Vagina (tissue), 2 donors: Measurements from ENCODE around the gene C2orf76.

Experiments
- CTCF ChIP-seq, 3 experiments: fragments of 450-650 bp in 2 of 3; fragments of 200-600 bp in 1 of 3; sonication (generic) in 1 of 3; IDR thresholded peaks; one replicate each; pipeline ENCODE4 v1.5.1; 2017 to 2019; ENCODE audit warnings: antibody characterized with exemption in 3 of 3, mild to moderate bottlenecking in 2 of 3, moderate library complexity in 2 of 3
- POLR2A ChIP-seq, 2 donors: fragments of 450-650 bp; IDR thresholded peaks; one replicate each; pipeline ENCODE4 v1.6.1; 2017; ENCODE audit warnings: antibody characterized with exemption in 2 of 2, mild to moderate bottlenecking in 2 of 2, moderate library complexity in 2 of 2
- POLR2AphosphoS5 ChIP-seq, 2 donors: sonication (generic); formaldehyde crosslinking; IDR thresholded peaks; one replicate each; pipeline ENCODE4 v1.9.0; 2017; ENCODE audit warnings: antibody characterized with exemption in 2 of 2, mild to moderate bottlenecking in 2 of 2, low read depth in 1 of 2; ENCODE audit not compliant: insufficient read depth in 1 of 2

DNA sequence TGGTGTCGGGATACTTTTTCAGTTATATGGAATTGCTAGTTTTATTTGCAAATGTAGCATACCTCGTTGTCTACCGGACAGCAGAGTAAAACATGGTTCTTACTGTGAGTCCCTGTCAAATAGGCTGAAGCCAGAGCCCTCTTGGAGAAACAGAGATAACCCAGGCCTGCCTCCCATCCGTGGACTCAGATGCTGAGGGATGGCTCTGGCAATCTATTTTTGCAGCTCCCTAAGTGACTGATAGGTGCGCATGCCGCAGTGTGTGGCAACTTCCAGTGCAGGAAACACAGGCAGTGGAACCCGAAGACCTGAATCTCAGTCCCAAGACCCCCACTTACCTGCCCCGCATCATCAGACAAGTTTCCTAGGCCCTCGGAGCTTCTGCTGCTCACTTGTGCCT is 109.4 kb downstream of the C2orf76 start:
- TF ChIP-seq CTCF (IDR thresholded peaks at IDR 0.05), result no peak
- TF ChIP-seq POLR2A (IDR thresholded peaks at IDR 0.05), result no peak
- TF ChIP-seq POLR2AphosphoS5 (IDR thresholded peaks at IDR 0.05; ENCODE audit: insufficient read depth in 1 of 2, low read depth in 1 of 2), result no peak
